NCI-H748 treated with DMSO at 0.1 percent for 48 hours (cell line): ENCODE results near the gene ALAS2.
A peak's percentile ranks its signal among the peaks of the same experiment; 100 is the strongest.
"Not testable (repeated sequence)": the region's sequence is repeated elsewhere in the genome, so short reads cannot be mapped to it uniquely, and the experiment has no call there.

Source experiments
- DNase-seq: peaks from one replicate; lab custom pipeline; 2025; lab: John Stamatoyannopoulos, UW

The ALAS2 gene

GRCh38 chrX:55005256-55005655, 25.5 kb downstream of the ALAS2 start:
- DNase-seq: no peak

- no peak for DNase-seq
These were observed 26.5 kb downstream of the ALAS2 start for GRCh38 chrX:55004231-55004630.

- DNase-seq: peak; percentile 81
These were observed 30.8 kb downstream of the ALAS2 start, which contains the start of gene APEX2 for GRCh38 chrX:54999717-55000598. TSS of gene APEX2 (plus strand) at chrX:55000363. CDS start at chrX:55000423, 60 bp downstream.

GRCh38 chrX:54995621-54996020, 35.2 kb downstream of the ALAS2 start:
- DNase-seq: no peak

- no peak for DNase-seq
These were observed 36.0 kb downstream of the ALAS2 start for GRCh38 chrX:54994668-54995351.

- no peak for DNase-seq
These were observed 36.7 kb downstream of the ALAS2 start, which contains the start of gene PFKFB1 for GRCh38 chrX:54994099-54994498. TSS of gene PFKFB1 (minus strand) at chrX:54994188. CDS start at chrX:54994007, 181 bp downstream.

GRCh38 chrX:54992911-54993622, 37.7 kb downstream of the ALAS2 start:
- DNase-seq: no peak

GRCh38 chrX:54991706-54992105, 39.1 kb downstream of the ALAS2 start:
- DNase-seq: no peak

GRCh38 chrX:54983306-54983705, 47.5 kb downstream of the ALAS2 start:
- DNase-seq: not testable (repeated sequence)

- no peak for DNase-seq
These were observed 50.4 kb downstream of the ALAS2 start for GRCh38 chrX:54980334-54980733.

GRCh38 chrX:54979432-54979831, 51.3 kb downstream of the ALAS2 start:
- no peak for DNase-seq

GRCh38 chrX:54978448-54978847, 52.3 kb downstream of the ALAS2 start:
- no peak for DNase-seq

- DNase-seq: no peak
These were observed 53.4 kb downstream of the ALAS2 start for GRCh38 chrX:54977387-54977786.

GRCh38 chrX:54964766-54965497, 65.8 kb downstream of the ALAS2 start:
- no peak for DNase-seq

GRCh38 chrX:54961750-54962149, 69.0 kb downstream of the ALAS2 start:
- no peak for DNase-seq
